Loucy (cell line): ENCODE data around the gene C1orf105.

Source experiments
- EZH2phosphoT487 ChIP-seq: fragments of 200-600 bp; IDR thresholded peaks from 2 replicates; pipeline ENCODE4 v1.6.1; 2018; ENCODE audit warnings: antibody characterized with exemption, mild to moderate bottlenecking, moderate library complexity, borderline replicate concordance
- TF ChIP-seq, protein P1 (sequence below): fragments of 200-600 bp; sonication (generic); conservative IDR thresholded peaks from 2 replicates; pipeline ENCODE4 v1.5.1; 2014; ENCODE audit warnings: mild to moderate bottlenecking, antibody characterized with exemption, low read length

DNA sequence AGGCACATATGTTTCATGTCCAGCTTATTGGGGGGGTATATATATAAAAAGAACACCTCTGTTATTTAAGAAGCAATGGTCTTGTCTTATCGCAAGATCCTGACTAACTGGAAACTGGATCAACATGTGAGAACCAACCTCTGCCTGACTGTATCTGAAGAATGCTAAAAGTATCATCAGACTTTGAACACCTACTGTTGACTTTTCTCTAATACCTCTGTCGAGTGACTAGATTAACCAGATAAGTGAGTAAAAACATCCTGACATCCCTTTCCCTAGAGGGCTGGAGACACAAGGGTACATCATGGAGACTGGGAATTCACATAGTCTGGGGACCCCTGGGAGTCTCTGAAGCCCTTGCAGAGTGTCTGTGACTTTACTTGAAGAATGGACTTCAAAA is 49.7 kb downstream of the C1orf105 start:
- TF ChIP-seq, protein P1, sequence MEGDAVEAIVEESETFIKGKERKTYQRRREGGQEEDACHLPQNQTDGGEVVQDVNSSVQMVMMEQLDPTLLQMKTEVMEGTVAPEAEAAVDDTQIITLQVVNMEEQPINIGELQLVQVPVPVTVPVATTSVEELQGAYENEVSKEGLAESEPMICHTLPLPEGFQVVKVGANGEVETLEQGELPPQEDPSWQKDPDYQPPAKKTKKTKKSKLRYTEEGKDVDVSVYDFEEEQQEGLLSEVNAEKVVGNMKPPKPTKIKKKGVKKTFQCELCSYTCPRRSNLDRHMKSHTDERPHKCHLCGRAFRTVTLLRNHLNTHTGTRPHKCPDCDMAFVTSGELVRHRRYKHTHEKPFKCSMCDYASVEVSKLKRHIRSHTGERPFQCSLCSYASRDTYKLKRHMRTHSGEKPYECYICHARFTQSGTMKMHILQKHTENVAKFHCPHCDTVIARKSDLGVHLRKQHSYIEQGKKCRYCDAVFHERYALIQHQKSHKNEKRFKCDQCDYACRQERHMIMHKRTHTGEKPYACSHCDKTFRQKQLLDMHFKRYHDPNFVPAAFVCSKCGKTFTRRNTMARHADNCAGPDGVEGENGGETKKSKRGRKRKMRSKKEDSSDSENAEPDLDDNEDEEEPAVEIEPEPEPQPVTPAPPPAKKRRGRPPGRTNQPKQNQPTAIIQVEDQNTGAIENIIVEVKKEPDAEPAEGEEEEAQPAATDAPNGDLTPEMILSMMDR: no peak
- no peak for TF ChIP-seq EZH2phosphoT487
